GM18526 (cell line): Measurements from ENCODE around the gene MAZ.

Experiments used
- POLR2A ChIP-seq: IDR thresholded peaks from 3 replicates; pipeline ENCODE4 v1.6.1; 2011; ENCODE audit not compliant: insufficient read length; ENCODE audit errors: extremely low read depth

The MAZ gene

DNA sequence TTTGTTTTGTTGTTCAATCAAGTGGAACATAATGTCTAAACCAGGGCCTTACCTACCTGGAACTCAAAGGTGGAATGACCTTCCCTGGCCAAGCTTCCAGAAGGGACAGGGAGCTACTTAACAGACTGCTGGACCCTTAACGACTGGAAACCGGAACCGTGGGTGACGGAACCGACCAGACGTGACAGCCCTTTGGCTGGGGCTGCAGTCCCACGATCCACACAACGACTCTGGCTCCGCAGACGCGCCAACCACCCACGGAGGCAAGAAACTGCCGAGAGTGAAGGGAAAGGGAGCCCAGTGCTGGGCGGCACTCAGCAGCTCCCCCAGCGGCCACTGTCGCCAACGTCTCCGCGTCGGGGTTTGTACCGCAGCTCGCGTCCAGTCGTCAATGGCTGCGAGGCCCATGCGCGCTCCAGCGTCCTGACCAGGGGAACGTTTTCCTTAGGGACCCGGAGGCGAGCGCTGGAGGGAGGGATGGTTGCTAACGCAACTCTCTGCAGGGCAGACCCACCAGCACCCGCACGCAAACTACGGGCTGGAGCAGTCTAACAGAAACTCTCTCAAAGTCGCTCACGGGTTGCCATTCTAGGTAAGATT lies 21.3 kb upstream of the MAZ start:
- no peak for TF ChIP-seq POLR2A

GRCh38 chr16:29789775-29790182 lies 16.6 kb upstream of the MAZ start:
- no peak for TF ChIP-seq POLR2A

DNA sequence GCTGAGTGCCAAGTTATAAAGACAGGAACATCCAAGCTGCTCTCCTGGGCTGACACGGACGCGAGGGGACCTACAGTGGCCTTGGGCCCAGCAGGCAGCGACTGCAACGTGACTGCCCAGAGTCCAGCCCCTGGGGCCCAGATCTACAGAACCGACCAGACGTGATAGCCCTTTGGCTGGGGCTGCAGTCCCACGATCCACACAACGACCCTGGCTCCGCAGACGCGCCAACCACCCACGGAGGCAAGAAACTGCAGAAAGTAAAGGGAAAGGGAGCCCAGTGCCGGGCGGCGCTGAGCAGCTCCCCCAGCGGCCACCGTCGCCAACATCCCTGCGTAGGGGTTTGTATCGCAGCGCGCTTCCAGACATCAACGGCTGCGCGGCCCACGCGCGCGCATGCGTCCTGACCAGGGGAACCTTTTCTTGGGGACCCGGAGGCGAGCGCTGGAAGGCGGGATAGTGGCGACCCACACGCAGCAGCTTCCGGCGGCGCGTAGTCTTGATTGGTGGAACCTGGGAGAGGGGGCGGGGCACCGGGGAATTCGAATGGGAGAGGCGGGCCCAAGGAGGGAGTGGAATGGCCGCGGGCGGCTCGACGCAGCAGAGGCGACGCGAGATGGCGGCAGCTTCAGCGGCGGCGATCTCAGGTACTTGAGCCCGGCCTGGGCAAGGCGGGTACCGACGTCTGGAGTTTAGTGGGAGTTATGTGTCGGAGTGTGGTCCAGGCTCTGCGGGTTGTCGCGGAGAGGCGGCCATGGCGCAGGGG lies 16.0 kb upstream of the MAZ start, which contains the start of gene KIF22:
Gene KIF22 (plus strand): TSS at position 569 of the 766 bp plus-strand sequence. CDS start 9 bp downstream, at position 578.
- peak; percentile 86 for TF ChIP-seq POLR2A

DNA sequence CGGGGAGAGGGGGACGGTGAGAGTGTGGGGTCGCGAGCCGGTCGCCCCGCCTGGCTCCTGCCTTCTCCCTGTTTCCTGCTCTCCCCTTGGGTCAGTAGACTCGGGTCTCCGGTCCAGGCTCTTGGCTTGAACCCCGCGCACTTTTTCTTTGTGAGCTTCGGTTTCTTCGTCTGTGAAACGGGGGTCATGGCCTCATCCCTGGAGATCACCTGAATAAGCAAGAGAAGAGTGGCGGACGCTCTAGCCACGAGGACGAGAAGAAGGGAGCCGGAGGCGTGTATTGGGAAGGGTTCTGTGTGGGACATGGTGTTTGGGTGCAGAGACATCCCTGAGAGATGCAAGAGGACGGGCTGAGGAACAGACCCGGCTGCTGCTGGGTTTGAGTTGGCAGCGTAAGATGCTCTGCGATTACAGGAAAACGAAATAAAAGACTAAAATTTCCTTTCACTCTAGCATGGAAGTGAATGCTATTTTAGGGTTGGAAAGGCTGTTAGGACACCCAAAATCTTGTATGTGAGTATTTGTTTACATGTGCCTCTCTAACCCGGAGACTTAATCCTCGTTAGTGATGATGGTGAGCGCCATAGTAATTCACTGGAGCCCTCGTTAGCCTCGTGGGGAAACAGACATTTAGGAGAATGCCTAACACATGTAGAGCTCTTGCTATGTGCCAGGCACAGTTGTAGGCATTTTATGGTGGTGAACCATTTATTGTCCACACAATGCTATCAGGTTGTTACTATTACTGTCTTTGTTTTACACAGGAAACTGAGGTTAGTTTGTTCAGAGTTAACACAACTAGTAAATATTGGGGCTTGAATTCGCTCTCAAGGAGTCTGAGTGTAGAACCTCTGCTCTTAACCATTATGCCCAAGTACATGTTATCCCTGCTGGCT lies 15.1 kb upstream of the MAZ start:
- no peak for TF ChIP-seq POLR2A

- no peak for TF ChIP-seq POLR2A
These were observed 14.2 kb upstream of the MAZ start for GRCh38 chr16:29791845-29792807.

GRCh38 chr16:29794231-29794710 lies 12.1 kb upstream of the MAZ start:
- TF ChIP-seq POLR2A: no peak

GRCh38 chr16:29802416-29802935 lies 3.9 kb upstream of the MAZ start:
- no peak for TF ChIP-seq POLR2A

DNA sequence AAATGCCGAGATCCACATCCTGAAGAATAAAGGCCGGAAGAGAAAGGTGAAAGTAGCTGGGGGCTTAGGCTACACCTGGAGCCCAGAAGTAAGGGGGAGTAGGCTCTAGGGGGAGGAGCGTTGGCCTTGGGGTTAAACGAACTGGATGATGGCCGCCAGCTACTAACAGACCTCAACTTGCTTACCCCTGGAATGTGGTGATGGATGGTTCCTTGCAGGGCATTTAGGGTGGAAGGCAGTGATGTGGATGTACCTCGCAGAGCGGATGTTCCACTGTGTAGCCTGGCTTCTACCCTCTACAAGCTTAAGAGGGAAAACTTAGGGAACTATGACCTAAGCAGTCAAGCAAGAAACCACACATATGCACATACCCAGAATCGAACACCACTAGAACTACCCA lies 2.3 kb upstream of the MAZ start:
- no peak for TF ChIP-seq POLR2A

GRCh38 chr16:29804455-29805231 lies 1.7 kb upstream of the MAZ start:
- no peak for TF ChIP-seq POLR2A

- TF ChIP-seq POLR2A: peak; percentile 81
These were observed 864 bp upstream of the MAZ start for GRCh38 chr16:29805232-29806098.

- TF ChIP-seq POLR2A: no peak
These were observed 504 bp downstream of the MAZ start for GRCh38 chr16:29806641-29807425.
